GM21619 (cell line): ENCODE measurements around the gene IGSF22.
"Not testable (repeated sequence)": the region's sequence is repeated elsewhere in the genome, so short reads cannot be mapped to it uniquely, and the experiment has no call there.

ENCODE experiments used
- ATAC-seq: cut with Tn5 transposase; IDR thresholded peaks from one replicate; pipeline ENCODE4 v1.9.1; 2021; ENCODE audit not compliant: unreplicated experiment

The IGSF22 gene

DNA sequence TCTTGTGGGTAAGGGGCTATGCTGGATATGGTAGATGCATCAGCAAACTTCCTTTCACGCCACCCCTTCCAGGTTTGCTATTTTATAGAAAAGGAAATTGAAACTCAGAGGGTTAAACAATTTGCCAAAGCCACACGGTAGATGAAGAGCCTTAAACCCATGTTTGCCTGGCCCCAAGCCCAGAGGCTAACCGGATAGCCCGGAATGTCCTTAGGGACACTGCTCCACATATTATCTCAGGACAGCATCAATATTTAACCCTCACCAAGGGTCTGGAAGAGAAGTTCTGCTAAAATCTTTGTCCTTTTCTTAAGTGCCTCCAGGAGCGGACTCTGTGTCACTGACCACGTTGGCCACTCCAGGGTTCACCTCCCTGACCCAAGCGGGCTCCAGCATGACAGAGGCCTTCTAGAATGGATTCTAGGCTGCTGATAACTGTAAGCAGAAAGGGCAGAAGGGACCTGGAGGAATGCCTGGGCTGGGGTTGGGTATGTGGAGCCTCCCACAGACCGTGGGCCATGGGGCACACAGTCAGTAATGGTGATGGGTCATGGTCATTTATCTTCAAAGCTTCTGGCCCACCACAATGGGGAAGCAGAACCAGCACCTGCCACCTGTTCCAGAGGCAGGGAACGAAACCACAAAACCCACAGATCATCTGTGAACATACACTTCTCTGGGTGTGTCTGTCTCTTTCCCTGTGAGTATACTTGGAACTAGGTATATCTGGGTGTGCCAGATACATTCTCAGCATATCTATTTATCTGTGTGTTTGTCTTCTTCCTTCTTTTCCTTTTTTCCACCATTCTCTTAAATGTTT, 32.8 kb downstream of the IGSF22 start:
- ATAC-seq: no peak

DNA sequence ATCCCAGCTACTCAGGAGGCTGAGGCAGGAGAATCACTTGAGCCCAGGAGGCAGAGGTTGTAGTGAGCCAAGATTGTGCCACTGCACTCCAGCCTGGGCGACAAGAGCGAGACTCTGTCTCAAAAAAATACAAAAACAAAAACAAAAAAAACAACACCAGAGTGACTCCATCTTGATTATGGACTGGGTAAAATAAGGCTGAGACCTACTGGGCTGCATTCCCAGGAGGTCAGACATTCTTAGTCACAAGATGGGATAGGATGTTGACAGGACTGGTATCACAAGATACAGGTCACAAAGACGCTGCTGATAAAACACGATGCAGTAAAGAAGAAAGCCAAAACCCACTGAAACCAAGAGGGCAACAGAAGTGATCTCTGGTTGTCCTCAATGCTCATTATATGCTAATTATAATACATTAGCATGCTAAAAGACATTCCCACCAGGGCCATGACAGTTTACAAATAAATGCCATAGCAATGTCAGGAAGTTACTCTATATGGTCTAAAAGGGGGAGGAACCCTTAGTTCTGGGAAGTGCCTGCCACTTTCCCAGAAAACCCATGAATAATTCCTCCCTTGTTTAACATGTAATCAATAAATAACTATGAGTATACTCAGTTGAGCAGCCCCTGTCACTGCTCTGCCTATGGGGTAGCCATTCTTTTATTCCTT, 34.4 kb downstream of the IGSF22 start:
- not testable (repeated sequence) for ATAC-seq

DNA sequence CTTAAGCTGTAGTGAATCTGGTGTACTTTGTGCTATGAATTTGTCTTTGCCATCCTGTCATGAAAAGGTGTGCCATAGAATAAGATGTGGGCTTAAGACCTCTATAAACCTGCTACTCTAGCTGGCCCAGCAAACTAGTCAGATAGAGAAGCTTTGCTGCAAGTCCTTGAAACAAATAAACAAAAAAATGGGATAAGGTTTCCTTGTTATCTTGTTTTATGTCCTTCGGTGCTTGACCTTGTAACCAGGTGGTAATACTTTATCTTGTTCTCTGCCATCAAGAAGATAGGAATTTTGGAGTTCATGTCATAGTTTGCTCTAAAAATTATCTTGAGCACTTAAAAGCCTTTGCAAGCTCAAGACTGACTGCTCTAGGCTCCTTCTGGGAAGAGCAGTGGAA, 41.7 kb downstream of the IGSF22 start:
- ATAC-seq: no peak

DNA sequence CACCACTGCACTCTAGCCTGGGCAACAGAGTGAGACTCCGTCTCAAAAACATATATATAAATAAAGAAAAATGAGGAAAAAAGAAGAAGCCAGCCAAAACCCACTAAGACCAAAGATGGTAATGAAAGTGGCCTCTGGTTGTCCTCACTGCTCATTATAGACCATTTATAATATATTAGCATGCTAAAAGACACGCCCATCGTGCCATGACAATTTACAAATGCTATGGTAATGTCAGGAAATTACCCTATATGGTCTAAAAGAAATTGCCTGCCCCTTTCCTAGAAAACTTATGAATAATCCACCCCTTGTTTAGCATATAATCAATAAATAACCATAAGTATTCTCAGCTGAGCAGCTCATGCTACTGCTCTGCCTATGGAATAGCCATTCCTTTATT, 43.5 kb downstream of the IGSF22 start:
- no peak for ATAC-seq

DNA sequence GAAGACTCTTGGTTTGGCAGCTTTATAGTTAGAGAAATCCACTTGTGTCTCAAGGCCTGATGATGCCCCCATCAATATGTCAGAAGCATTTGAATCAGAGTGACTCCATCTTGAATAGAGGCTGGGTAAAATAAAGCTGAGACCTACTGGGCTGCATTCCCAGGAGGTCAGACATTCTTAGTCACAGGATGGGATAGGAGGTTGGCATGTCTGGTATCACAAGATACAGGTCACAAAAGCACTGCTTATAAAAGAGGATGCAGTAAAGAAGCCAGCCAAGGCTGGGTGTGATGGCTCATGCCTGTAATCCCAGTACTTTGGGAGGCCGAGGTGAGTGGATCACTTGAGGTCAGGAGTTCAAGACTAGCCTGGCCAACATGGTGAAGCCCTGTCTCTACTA, 44.0 kb downstream of the IGSF22 start:
- ATAC-seq: not testable (repeated sequence)

DNA sequence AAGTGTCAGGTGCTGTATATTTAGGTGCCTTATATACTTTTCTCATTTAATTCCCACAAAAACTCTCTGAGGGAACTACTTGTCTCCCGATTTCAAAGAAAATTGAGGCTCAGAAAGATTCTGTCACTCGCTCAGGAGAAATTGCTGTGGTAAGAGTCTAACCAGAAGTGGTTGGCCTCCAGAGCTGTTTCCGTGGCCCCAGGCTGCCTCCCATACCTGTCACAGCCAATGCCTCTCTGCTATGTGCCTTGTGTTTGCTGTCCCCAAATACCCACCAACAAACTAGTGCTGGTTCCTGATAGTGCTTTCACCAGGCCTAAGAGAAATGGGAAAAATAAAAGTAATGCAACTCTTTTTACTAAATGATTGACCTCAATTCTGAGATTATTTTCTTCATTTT, 48.4 kb downstream of the IGSF22 start:
- ATAC-seq: no peak

GRCh38 chr11:18676803-18677202, 49.2 kb downstream of the IGSF22 start:
- no peak for ATAC-seq

DNA sequence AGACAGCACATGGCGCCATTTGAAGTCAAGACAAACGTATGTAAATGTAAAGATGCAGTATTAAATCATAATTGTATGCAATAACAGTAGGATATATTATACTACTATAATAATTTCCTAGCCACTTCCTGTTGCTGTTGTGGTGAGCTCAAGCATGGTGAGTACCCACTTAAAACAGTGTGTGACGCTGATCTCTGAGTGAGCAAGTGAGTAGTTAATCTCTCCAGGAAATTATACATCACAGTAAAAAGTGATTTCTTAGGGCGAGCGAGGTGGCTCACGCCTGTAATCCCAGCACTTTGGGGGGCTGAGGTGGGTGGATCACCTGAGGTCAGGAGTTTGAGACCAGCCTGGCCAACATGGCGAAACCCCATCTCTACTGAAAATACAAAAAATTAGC, 53.8 kb downstream of the IGSF22 start:
- ATAC-seq: not testable (repeated sequence)

DNA sequence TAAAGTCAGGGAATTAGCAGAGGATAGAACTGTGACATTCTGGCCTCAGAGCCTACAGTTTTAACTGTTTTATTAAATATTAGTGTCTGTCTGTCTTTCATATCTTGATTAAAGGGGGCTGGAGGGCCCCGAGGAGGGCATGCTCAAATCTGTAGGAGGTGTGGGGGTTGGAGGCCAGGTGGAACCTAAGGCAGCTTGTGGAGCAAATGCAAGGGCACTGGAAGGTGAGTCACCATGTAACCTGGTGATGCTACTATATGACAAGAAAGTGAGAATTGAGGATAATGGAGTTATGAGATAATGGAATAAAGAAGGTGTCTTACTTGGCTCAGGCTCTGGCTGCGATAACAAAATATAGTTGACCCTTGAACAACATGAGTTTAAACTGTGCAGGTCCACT, 54.7 kb downstream of the IGSF22 start:
- ATAC-seq: no peak

DNA sequence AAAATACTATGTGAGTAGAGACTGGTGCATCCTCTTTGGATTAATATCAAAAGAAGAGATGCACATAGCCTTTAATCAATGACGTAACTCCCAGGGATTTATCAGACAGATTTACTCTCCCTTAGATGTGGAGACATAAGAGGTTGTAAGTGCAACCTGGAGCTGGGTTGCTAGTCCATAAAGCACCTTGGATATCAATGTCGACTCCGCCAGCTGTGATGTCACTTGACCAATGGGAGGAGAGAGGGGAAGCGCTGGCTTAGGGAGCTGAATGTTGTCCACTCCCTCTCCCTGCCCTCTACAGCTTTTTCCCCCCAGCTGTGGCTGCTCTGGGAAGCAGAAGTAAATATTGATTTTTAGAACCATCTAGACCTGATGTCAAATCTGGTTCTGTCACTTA, 56.3 kb downstream of the IGSF22 start:
- no peak for ATAC-seq

GRCh38 chr11:18669219-18669596, 56.8 kb downstream of the IGSF22 start:
- no peak for ATAC-seq

- ATAC-seq: no peak
These were observed 57.9 kb downstream of the IGSF22 start for GRCh38 chr11:18668131-18668530.

GRCh38 chr11:18665353-18665872, 60.6 kb downstream of the IGSF22 start:
- ATAC-seq: not testable (repeated sequence)

DNA sequence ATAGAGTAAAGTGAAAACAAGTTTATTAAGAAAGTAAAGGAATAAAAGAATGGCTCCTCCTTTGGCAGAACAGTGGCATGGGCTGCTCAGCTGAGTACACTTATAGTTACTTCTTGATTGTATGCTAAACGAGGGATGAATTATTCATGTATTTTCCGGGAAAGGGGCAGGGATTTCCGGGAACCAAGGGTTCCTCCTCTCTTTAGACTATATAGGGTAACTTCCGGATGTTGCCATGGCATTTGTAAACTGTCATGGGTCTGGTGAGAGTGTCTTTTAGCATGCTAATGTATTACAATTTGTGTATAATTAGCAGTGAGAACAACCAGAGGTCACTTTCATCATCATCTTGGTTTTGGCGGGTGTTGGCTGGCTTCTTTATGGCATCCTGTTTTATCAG, 68.3 kb downstream of the IGSF22 start:
- ATAC-seq: no peak
